ENCODE measurements around the gene FYN.

FYN gene

GRCh38 chr6:111829581-111829980 is 43.7 kb downstream of the FYN start:
- Histone ChIP-seq H3K9ac (ENCODE audit: insufficient read length) (no peak overlapping the region), H3K4me3 (no peak overlapping the region), H3K27ac (no peak overlapping the region), H3K9me3 (ENCODE audit: low read depth, low read length) (no peaks in the 10 kb centered on the region), H3K36me3 (ENCODE audit: insufficient read depth, low read length) (peaks cover 16% of the 10 kb centered on the region; the same call in 1 of the 2 replicates)
- TF ChIP-seq FOXP2 (optimal IDR thresholded peaks at IDR 0.05; ENCODE audit: control extremely low read depth, extremely low read length, insufficient read depth): no peak
- no peak for TF ChIP-seq EZH2 (IDR thresholded peaks at IDR 0.05)
- no peak for TF ChIP-seq POLR2AphosphoS5 (IDR thresholded peaks at IDR 0.05; ENCODE audit: borderline replicate concordance, low read depth, low read length)
- no peak for DNase-seq (ENCODE audit: low read depth, low spot score)

GRCh38 chr6:111828809-111829208 is 44.4 kb downstream of the FYN start:
- no peak for TF ChIP-seq EZH2 (IDR thresholded peaks at IDR 0.05)
- TF ChIP-seq FOXP2 (optimal IDR thresholded peaks at IDR 0.05; ENCODE audit: control extremely low read depth, extremely low read length, insufficient read depth): no peak
- TF ChIP-seq POLR2AphosphoS5 (IDR thresholded peaks at IDR 0.05; ENCODE audit: borderline replicate concordance, low read depth, low read length): no peak
- no peak overlapping the region for H3K27ac ChIP-seq
- H3K36me3 ChIP-seq (ENCODE audit: insufficient read depth, low read length): peaks cover 8% of the 10 kb centered on the region; the same call in 1 of the 2 replicates
- no peaks in the 10 kb centered on the region for H3K9me3 ChIP-seq (ENCODE audit: low read depth, low read length)
- H3K4me3 ChIP-seq: no peak overlapping the region
- peak; percentile 30 for DNase-seq (ENCODE audit: low read depth, low spot score)
- H3K9ac ChIP-seq (ENCODE audit: insufficient read length): no peak overlapping the region

- no peak for DNase-seq (ENCODE audit: low read depth, low spot score)
- no peak for TF ChIP-seq POLR2AphosphoS5 (IDR thresholded peaks at IDR 0.05; ENCODE audit: borderline replicate concordance, low read depth, low read length)
- no peak for TF ChIP-seq FOXP2 (optimal IDR thresholded peaks at IDR 0.05; ENCODE audit: control extremely low read depth, extremely low read length, insufficient read depth)
- TF ChIP-seq EZH2 (IDR thresholded peaks at IDR 0.05): no peak
- Histone ChIP-seq H3K4me3 (no peak overlapping the region), H3K9me3 (ENCODE audit: low read depth, low read length) (no peaks in the 10 kb centered on the region), H3K27ac (no peak overlapping the region), H3K36me3 (ENCODE audit: insufficient read depth, low read length) (peaks cover 12% of the 10 kb centered on the region; the same call in 1 of the 2 replicates), H3K9ac (ENCODE audit: insufficient read length) (no peak overlapping the region)
These were observed 47.7 kb downstream of the FYN start for GRCh38 chr6:111825439-111826086.

DNA sequence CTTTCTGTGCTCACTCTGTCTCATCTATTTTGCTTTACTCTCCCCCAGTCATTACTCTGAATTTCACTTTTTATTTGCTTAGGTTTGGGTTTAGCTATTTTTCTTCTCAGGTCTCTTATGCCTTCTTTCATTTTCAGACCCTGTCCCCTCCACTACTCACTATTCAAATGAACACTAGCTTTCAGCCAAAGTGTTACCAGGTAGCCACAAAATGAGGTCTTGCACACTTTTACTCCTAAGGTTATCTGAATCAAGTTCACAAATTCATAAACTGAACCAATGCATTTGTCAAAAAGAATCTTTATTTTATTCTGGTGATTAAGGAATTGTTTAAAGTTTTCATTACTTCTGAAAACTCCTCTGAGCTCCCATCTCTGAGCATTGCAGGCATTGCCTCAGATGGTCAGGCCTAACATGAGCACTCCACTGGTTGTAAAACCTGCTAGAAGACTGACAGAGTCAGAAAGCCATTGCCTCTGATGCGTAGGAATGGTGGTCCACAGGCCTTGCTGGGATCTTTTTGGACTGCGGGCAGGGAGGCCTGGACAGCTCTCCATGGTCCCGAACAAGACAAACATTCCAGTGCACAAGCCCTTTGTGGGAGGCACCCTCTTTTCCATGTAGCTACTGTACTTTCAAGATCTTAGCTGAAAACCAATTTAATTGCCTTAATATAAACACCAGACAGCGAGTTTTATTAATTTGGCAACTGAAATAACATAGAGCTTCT is 48.5 kb downstream of the FYN start:
- no peak overlapping the region for H3K27ac ChIP-seq
- no peak overlapping the region for H3K4me3 ChIP-seq
- TF ChIP-seq POLR2AphosphoS5 (IDR thresholded peaks at IDR 0.05; ENCODE audit: borderline replicate concordance, low read depth, low read length): no peak
- no peak for TF ChIP-seq EZH2 (IDR thresholded peaks at IDR 0.05)
- H3K9ac ChIP-seq (ENCODE audit: insufficient read length): no peak overlapping the region
- no peak for DNase-seq (ENCODE audit: low read depth, low spot score)
- H3K9me3 ChIP-seq (ENCODE audit: low read depth, low read length): no peaks in the 10 kb centered on the region
- peaks cover 16% of the 10 kb centered on the region for H3K36me3 ChIP-seq (ENCODE audit: insufficient read depth, low read length)

DNA sequence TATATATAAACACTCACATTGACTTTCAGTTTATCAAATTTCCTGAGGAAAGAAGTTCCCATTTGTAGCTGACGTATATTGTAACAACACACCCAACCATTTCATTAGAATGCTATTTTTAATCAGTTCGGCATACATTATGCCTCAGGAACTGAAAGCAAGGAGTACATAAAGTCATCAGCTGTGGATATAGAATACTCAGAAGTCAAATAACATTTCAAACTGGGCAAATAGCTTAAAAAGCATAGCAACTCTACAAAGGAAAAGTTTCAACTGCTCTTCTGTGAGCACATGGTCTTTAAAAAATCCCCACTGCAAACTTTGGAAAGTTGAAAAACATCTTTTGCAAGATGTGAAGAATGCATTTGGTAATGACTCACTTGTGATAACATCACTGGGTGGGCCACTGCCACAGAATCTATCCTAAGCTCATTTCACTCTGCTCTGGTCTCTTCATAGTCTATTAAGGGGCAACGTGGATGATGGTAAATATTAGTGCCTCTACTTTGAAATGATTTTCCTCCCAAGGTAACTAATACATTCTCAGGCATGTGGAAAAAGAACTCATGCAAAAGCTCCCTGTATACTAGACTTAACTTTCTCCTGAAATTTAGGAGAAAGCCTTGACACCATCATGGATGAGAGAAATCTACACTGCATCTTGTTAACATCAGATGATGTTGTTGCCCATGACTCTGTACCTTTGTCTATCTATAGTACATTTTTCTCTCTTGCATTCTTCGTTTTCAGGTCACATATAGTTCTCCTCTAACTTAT is 49.2 kb downstream of the FYN start:
- DNase-seq (ENCODE audit: low read depth, low spot score): no peak

GRCh38 chr6:111823012-111823411 is 50.2 kb downstream of the FYN start:
- Histone ChIP-seq H3K27ac (no peak overlapping the region), H3K9me3 (ENCODE audit: low read depth, low read length) (no peaks in the 10 kb centered on the region), H3K4me3 (no peak overlapping the region), H3K9ac (ENCODE audit: insufficient read length) (no peak overlapping the region), H3K36me3 (ENCODE audit: insufficient read depth, low read length) (peaks cover 30% of the 10 kb centered on the region)
- TF ChIP-seq FOXP2 (optimal IDR thresholded peaks at IDR 0.05; ENCODE audit: control extremely low read depth, extremely low read length, insufficient read depth) (no peak), EZH2 (IDR thresholded peaks at IDR 0.05) (no peak)
- DNase-seq (ENCODE audit: low read depth, low spot score): no peak

More for the DNA sequence above, 49.2 kb downstream of the FYN start:
- Histone ChIP-seq H3K9ac (ENCODE audit: insufficient read length) (no peak overlapping the region), H3K9me3 (ENCODE audit: low read depth, low read length) (no peaks in the 10 kb centered on the region), H3K27ac (peak overlapping the region; percentile 52; the same call in 1 of the 2 replicates), H3K4me3 (no peak overlapping the region), H3K36me3 (ENCODE audit: insufficient read depth, low read length) (peaks cover 23% of the 10 kb centered on the region)
- TF ChIP-seq POLR2AphosphoS5 (IDR thresholded peaks at IDR 0.05; ENCODE audit: borderline replicate concordance, low read depth, low read length): no peak

DNA sequence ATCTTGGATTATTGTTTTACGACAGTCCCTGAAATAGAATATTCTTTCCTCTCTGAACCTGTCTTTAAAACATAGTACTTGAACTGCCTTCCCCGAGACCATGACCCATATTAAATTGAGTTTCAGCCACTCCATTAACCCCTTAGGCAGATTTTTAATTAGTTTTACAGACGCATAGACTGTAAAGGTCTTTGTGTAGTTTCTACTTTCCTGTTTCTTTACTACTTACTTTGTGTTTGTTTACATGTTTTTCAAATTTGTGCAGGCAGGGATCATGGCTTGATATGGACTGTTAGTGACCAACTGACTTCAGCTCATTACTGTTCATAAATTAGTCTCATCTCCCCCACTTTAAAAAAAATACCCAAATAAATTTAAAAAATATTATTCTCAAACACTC is 53.8 kb downstream of the FYN start:
- no peak for DNase-seq (ENCODE audit: low read depth, low spot score)
- Histone ChIP-seq H3K9me3 (ENCODE audit: low read depth, low read length) (no peaks in the 10 kb centered on the region), H3K9ac (ENCODE audit: insufficient read length) (no peak overlapping the region), H3K27ac (0 out of 2 replicates have a peak overlapping the region, but pooled peaks have one; percentile 2), H3K4me3 (no peak overlapping the region), H3K36me3 (ENCODE audit: insufficient read depth, low read length) (peaks cover 22% of the 10 kb centered on the region)
- TF ChIP-seq POLR2AphosphoS5 (IDR thresholded peaks at IDR 0.05; ENCODE audit: borderline replicate concordance, low read depth, low read length) (no peak), EZH2 (IDR thresholded peaks at IDR 0.05) (no peak), FOXP2 (optimal IDR thresholded peaks at IDR 0.05; ENCODE audit: control extremely low read depth, extremely low read length, insufficient read depth) (no peak)

GRCh38 chr6:111818539-111819226 is 54.6 kb downstream of the FYN start:
- DNase-seq (ENCODE audit: low read depth, low spot score): no peak
- Histone ChIP-seq H3K9ac (ENCODE audit: insufficient read length) (no peak overlapping the region), H3K9me3 (ENCODE audit: low read depth, low read length) (no peaks in the 10 kb centered on the region), H3K4me3 (no peak overlapping the region), H3K27ac (no peak overlapping the region), H3K36me3 (ENCODE audit: insufficient read depth, low read length) (peaks cover 27% of the 10 kb centered on the region)
- TF ChIP-seq FOXP2 (optimal IDR thresholded peaks at IDR 0.05; ENCODE audit: control extremely low read depth, extremely low read length, insufficient read depth) (no peak), EZH2 (IDR thresholded peaks at IDR 0.05) (no peak)
